Panc1 (cell line): ENCODE results near the gene PHRF1.

ENCODE experiments used
- POLR2AphosphoS5 ChIP-seq: IDR thresholded peaks from 2 replicates; pipeline ENCODE4 v1.6.1; 2012; ENCODE audit warnings: mild to moderate bottlenecking, low read depth, low read length, moderate library complexity
- SIN3A ChIP-seq: IDR thresholded peaks from 2 replicates; pipeline ENCODE4 v1.6.1; 2012; ENCODE audit warnings: low read depth, mild to moderate bottlenecking, low read length, moderate library complexity, borderline replicate concordance; ENCODE audit not compliant: insufficient read depth
- TCF7L2 ChIP-seq: IDR thresholded peaks from 2 replicates; pipeline ENCODE4 v1.6.1; 2011; ENCODE audit warnings: mild to moderate bottlenecking, low read depth, low read length, inconsistent platforms
- TF ChIP-seq, protein P1 (sequence below): fragments of 450-650 bp; IDR thresholded peaks from 2 replicates; pipeline ENCODE4 v1.5.1; 2017; ENCODE audit warnings: mild to moderate bottlenecking
- TF ChIP-seq, protein P2 (sequence below), 2 experiments: IDR thresholded peaks; 2 replicates each; pipeline ENCODE4 v1.6.1; 2011 to 2012; ENCODE audit warnings: low read depth in 2 of 2, control low read depth in 1 of 2, low read length in 1 of 2, mild to moderate bottlenecking in 1 of 2, moderate library complexity in 1 of 2; ENCODE audit not compliant: insufficient read depth in 1 of 2

DNA sequence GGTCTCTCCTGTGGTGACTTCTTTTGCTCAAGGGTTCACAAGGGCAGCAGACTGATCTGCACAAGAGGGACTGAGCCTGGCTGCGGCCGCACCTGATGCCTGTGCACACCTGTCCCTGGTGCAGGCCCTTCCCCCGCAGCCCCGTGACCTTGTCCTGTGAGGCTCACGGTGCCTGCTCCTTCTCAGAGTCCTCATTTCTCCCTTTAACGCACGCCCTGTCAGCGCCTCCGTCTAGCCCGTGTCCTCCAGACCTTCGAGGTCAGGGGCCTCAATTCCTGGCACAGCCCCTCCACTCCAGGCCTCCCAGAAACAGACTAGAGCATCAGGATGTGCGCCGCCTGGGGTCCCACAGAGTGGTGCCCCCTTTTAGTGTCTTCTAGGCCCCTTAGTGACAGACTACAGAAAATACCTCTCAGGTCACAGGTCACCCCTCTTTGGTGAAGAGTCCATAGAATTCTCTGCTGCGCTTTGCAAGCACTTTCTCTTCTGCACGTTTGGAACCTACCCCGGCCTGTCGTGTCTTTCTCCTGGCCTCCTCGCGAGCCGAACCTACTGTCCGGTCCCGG is 59.8 kb downstream of the PHRF1 start:
- TF ChIP-seq, protein P1, sequence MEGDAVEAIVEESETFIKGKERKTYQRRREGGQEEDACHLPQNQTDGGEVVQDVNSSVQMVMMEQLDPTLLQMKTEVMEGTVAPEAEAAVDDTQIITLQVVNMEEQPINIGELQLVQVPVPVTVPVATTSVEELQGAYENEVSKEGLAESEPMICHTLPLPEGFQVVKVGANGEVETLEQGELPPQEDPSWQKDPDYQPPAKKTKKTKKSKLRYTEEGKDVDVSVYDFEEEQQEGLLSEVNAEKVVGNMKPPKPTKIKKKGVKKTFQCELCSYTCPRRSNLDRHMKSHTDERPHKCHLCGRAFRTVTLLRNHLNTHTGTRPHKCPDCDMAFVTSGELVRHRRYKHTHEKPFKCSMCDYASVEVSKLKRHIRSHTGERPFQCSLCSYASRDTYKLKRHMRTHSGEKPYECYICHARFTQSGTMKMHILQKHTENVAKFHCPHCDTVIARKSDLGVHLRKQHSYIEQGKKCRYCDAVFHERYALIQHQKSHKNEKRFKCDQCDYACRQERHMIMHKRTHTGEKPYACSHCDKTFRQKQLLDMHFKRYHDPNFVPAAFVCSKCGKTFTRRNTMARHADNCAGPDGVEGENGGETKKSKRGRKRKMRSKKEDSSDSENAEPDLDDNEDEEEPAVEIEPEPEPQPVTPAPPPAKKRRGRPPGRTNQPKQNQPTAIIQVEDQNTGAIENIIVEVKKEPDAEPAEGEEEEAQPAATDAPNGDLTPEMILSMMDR, result no peak
- TF ChIP-seq POLR2AphosphoS5 (0 out of 2 replicates have a peak, but pooled peaks have one; percentile 27), TCF7L2 (no peak), SIN3A (no peak)
- TF ChIP-seq, protein P2, sequence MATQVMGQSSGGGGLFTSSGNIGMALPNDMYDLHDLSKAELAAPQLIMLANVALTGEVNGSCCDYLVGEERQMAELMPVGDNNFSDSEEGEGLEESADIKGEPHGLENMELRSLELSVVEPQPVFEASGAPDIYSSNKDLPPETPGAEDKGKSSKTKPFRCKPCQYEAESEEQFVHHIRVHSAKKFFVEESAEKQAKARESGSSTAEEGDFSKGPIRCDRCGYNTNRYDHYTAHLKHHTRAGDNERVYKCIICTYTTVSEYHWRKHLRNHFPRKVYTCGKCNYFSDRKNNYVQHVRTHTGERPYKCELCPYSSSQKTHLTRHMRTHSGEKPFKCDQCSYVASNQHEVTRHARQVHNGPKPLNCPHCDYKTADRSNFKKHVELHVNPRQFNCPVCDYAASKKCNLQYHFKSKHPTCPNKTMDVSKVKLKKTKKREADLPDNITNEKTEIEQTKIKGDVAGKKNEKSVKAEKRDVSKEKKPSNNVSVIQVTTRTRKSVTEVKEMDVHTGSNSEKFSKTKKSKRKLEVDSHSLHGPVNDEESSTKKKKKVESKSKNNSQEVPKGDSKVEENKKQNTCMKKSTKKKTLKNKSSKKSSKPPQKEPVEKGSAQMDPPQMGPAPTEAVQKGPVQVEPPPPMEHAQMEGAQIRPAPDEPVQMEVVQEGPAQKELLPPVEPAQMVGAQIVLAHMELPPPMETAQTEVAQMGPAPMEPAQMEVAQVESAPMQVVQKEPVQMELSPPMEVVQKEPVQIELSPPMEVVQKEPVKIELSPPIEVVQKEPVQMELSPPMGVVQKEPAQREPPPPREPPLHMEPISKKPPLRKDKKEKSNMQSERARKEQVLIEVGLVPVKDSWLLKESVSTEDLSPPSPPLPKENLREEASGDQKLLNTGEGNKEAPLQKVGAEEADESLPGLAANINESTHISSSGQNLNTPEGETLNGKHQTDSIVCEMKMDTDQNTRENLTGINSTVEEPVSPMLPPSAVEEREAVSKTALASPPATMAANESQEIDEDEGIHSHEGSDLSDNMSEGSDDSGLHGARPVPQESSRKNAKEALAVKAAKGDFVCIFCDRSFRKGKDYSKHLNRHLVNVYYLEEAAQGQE (IDR thresholded peaks at IDR 0.05; ENCODE audit: insufficient read depth in 1 of 2, low read depth in 2 of 2, low read length in 1 of 2), result no peak
